Measurements from ENCODE around the gene COL17A1.

Gene COL17A1

GRCh38 chr10:104046651-104047050 lies 39.0 kb downstream of the COL17A1 start:
- no peak for FAIRE-seq

- no peak for FAIRE-seq
Observed at GRCh38 chr10:104045151-104046089, 40.3 kb downstream of the COL17A1 start.

- FAIRE-seq = no peak
Observed at GRCh38 chr10:104043854-104044253, 41.8 kb downstream of the COL17A1 start.

GRCh38 chr10:104043185-104043830 lies 42.4 kb downstream of the COL17A1 start:
- no peak for FAIRE-seq

GRCh38 chr10:104041891-104042535 lies 43.7 kb downstream of the COL17A1 start:
- no peak for FAIRE-seq

- FAIRE-seq = no peak
Observed at GRCh38 chr10:104040862-104041789, 44.6 kb downstream of the COL17A1 start.

- FAIRE-seq = no peak
Observed at GRCh38 chr10:104040382-104040781, 45.3 kb downstream of the COL17A1 start.

- FAIRE-seq = no peak
Observed at GRCh38 chr10:104038958-104039752, 46.5 kb downstream of the COL17A1 start.

GRCh38 chr10:104038537-104038936 lies 47.1 kb downstream of the COL17A1 start:
- FAIRE-seq = no peak

GRCh38 chr10:104037261-104037951 lies 48.3 kb downstream of the COL17A1 start:
- no peak for FAIRE-seq

GRCh38 chr10:104036518-104037260 lies 49.0 kb downstream of the COL17A1 start:
- FAIRE-seq = no peak

GRCh38 chr10:104036069-104036384 lies 49.7 kb downstream of the COL17A1 start:
- FAIRE-seq = no peak

GRCh38 chr10:104035194-104036068 lies 50.2 kb downstream of the COL17A1 start:
- FAIRE-seq = no peak

- FAIRE-seq = no peak
Observed at GRCh38 chr10:104034401-104035193, 51.1 kb downstream of the COL17A1 start.

- no peak for FAIRE-seq
Observed at GRCh38 chr10:104033966-104034365, 51.7 kb downstream of the COL17A1 start.

- FAIRE-seq = no peak
Observed at GRCh38 chr10:104033401-104033930, 52.2 kb downstream of the COL17A1 start.

GRCh38 chr10:104032144-104032775 lies 53.4 kb downstream of the COL17A1 start:
- no peak for FAIRE-seq

GRCh38 chr10:104031631-104032030 lies 54.0 kb downstream of the COL17A1 start:
- no peak for FAIRE-seq

Measured in colon (tissue), 2 donors.